Activated CD8-positive, alpha-beta T cell treated with anti-CD3 and anti-CD28 coated beads for 36 hours (primary cell): ENCODE results near the gene PFKFB2. TPM values are rescaled to one million over a fixed set of nuclear protein-coding genes. Genes with fewer than 3 reads are reported as not detected.

ENCODE experiments used
- ATAC-seq: fragments of 200-7000 bp; cut with Tn5 transposase; one replicate; pipeline ENCODE4 v1.10.0; 2021; ENCODE audit warnings: mild to moderate bottlenecking, moderate library complexity
- CTCF ChIA-PET: fragments of 350-600 bp; sonication (Branson Sonifier 250); formaldehyde crosslinking; loops from one replicate; lab custom pipeline; 2021; ENCODE audit warnings: antibody characterized with exemption; lab: Charles Lee
- POLR2A ChIA-PET: fragments of 350-600 bp; sonication (Branson Sonifier 250); formaldehyde crosslinking; loops from one replicate; lab custom pipeline; 2021; ENCODE audit warnings: antibody characterized with exemption; lab: Charles Lee
- DNase-seq: peaks from one replicate; pipeline ENCODE4 v3.0.0-alpha.2; 2020
- H3K27ac Mint-ChIP-seq: one replicate; pipeline ENCODE4 v1.8.0; 2021; ENCODE audit warnings: mild to moderate bottlenecking, mixed read lengths
- H3K27me3 Mint-ChIP-seq: one replicate; pipeline ENCODE4 v1.8.0; 2021; ENCODE audit warnings: mixed read lengths
- H3K36me3 Mint-ChIP-seq: one replicate; pipeline ENCODE4 v1.8.0; 2021; ENCODE audit warnings: low read depth, mixed read lengths
- H3K4me1 Mint-ChIP-seq: one replicate; pipeline ENCODE4 v1.8.0; 2021; ENCODE audit warnings: low read depth, mixed read lengths
- H3K4me3 Mint-ChIP-seq: one replicate; pipeline ENCODE4 v1.8.0; 2021; ENCODE audit warnings: mild to moderate bottlenecking, moderate library complexity, mixed read lengths
- H3K9me3 Mint-ChIP-seq: one replicate; pipeline ENCODE4 v1.8.0; 2021; ENCODE audit warnings: mixed read lengths
- intact Hi-C: fragments of 100-400 bp; cut with micrococcal nuclease; formaldehyde crosslinking; loops from one replicate; pipeline ENCODE4 v1.10.0; 2022
- total RNA-seq, 2 experiments: library from RNA; stranded (reverse); gene quantifications; one replicate each; pipeline ENCODE4 v1.2.3, GENCODE V29; 2021
- TF ChIP-seq, protein P1 (sequence below): fragments of 200-600 bp; IDR thresholded peaks from one replicate; pipeline ENCODE4 v1.8.0; 2022; ENCODE audit warnings: antibody characterized with exemption, mild to moderate bottlenecking

Gene PFKFB2
- total RNA-seq, 2 experiments from 2014 or later: 3.5 to 4.3 TPM

DNA sequence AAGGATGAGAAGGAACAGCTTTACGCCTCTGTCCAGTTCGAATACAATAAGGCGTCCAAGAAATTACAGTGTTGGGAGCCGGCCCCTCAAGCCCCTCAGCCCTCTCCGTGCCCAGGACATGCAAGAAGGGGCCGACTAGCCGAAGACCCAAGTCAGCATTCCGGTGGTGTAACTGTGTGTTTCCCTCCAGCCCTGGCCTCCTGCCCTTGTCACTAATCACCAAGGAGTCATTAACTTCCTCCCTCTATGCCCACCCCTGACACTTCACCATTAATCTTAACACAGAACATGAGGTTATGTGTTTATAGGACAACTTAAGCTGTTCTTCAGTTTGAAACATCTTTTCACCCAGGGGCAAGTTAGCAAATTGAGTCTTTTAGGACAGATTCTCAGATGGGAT is 19.2 kb downstream of the PFKFB2 start:
- H3K27me3 Mint-ChIP-seq: no peaks in the 10 kb centered on the region
- H3K9me3 Mint-ChIP-seq: no peaks in the 10 kb centered on the region
- peaks cover 9% of the 10 kb centered on the region for H3K36me3 Mint-ChIP-seq
- TF ChIP-seq, protein P1, sequence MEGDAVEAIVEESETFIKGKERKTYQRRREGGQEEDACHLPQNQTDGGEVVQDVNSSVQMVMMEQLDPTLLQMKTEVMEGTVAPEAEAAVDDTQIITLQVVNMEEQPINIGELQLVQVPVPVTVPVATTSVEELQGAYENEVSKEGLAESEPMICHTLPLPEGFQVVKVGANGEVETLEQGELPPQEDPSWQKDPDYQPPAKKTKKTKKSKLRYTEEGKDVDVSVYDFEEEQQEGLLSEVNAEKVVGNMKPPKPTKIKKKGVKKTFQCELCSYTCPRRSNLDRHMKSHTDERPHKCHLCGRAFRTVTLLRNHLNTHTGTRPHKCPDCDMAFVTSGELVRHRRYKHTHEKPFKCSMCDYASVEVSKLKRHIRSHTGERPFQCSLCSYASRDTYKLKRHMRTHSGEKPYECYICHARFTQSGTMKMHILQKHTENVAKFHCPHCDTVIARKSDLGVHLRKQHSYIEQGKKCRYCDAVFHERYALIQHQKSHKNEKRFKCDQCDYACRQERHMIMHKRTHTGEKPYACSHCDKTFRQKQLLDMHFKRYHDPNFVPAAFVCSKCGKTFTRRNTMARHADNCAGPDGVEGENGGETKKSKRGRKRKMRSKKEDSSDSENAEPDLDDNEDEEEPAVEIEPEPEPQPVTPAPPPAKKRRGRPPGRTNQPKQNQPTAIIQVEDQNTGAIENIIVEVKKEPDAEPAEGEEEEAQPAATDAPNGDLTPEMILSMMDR: no peak
- CTCF ChIA-PET: interaction anchor here (0.9 to 8.0 kb wide), 4 partner anchors 12 to 427 kb away, joined by 3 to 49 read pairs (median 5); partner anchors contain the start of gene YOD1
- peaks cover 25% of the 10 kb centered on the region for H3K4me1 Mint-ChIP-seq
- ATAC-seq (no peak), DNase-seq (no peak)
- H3K4me3 Mint-ChIP-seq: no peak overlapping the region
- no peak overlapping the region for H3K27ac Mint-ChIP-seq
- POLR2A ChIA-PET: interaction anchor here (2.7 kb wide), 1 partner anchor 19 kb away, joined by 9 read pairs; the partner anchor contains the start of gene PFKFB2
- intact Hi-C loops: no loop called here

GRCh38 chr1:207073906-207074820 is 21.1 kb downstream of the PFKFB2 start:
- ChIA-PET POLR2A (no interaction called here), CTCF (interaction anchor here (1.0 to 8.0 kb wide), 9 partner anchors 10 to 331 kb away, joined by 3 to 49 read pairs (median 7); partner anchors contain the start of genes PFKFB2 and YOD1)
- peaks cover 2% of the 10 kb centered on the region for H3K36me3 Mint-ChIP-seq
- DNase-seq (no peak), ATAC-seq (no peak)
- no peak overlapping the region for H3K4me3 Mint-ChIP-seq
- peaks cover 21% of the 10 kb centered on the region for H3K4me1 Mint-ChIP-seq
- TF ChIP-seq, protein P1: no peak
- H3K9me3 Mint-ChIP-seq: no peaks in the 10 kb centered on the region
- H3K27ac Mint-ChIP-seq: no peak overlapping the region
- no peaks in the 10 kb centered on the region for H3K27me3 Mint-ChIP-seq
- intact Hi-C loops: no loop called here

- TF ChIP-seq, protein P1: no peak
- H3K36me3 Mint-ChIP-seq: no peaks in the 10 kb centered on the region
- CTCF ChIA-PET: interaction anchor here (0.6 to 8.0 kb wide), 18 partner anchors 8 to 428 kb away, joined by 3 to 49 read pairs (median 4); partner anchors contain the start of genes PFKFB2 and YOD1
- H3K27me3 Mint-ChIP-seq: no peaks in the 10 kb centered on the region
- H3K9me3 Mint-ChIP-seq: no peaks in the 10 kb centered on the region
- peaks cover under 1% of the 10 kb centered on the region for H3K4me1 Mint-ChIP-seq
- intact Hi-C loops: loop anchor here (2.0 kb wide), 1 partner anchor 26 kb away; the partner anchor contains the start of gene YOD1
- POLR2A ChIA-PET: no interaction called here
- ATAC-seq (no peak), DNase-seq (no peak)
- no peak overlapping the region for H3K27ac Mint-ChIP-seq
- H3K4me3 Mint-ChIP-seq: no peak overlapping the region
These were observed 23.3 kb downstream of the PFKFB2 start for GRCh38 chr1:207076181-207076955.

- Mint-ChIP-seq H3K36me3 (no peaks in the 10 kb centered on the region), H3K4me1 (no peaks in the 10 kb centered on the region), H3K27ac (no peak overlapping the region), H3K9me3 (no peaks in the 10 kb centered on the region), H3K27me3 (no peaks in the 10 kb centered on the region), H3K4me3 (no peak overlapping the region)
- POLR2A ChIA-PET: no interaction called here
- DNase-seq: no peak
- TF ChIP-seq, protein P1: no peak
- intact Hi-C loops: loop anchor here (2.0 kb wide), 1 partner anchor 26 kb away; the partner anchor contains the start of gene YOD1
- no peak for ATAC-seq
- CTCF ChIA-PET: interaction anchor here (0.7 to 8.0 kb wide), 9 partner anchors 9 to 427 kb away, joined by 3 to 49 read pairs (median 4); partner anchors contain the start of gene YOD1
These were observed 23.9 kb downstream of the PFKFB2 start for GRCh38 chr1:207077012-207077411.
